A549 (cell line): Measurements from ENCODE around the gene UTS2B.

ENCODE experiments used
- FOSL2 ChIP-seq, 2 experiments: fragments of 450-650 bp in 1 of 2; fragments of >200 bp in 1 of 2; sonication (Bioruptor Twin) in 1 of 2; formaldehyde crosslinking; IDR thresholded peaks; 2 replicates each; pipeline versions ENCODE4 v1.5.0 to v1.6.1; 2016 to 2020; ENCODE audit warnings: mild to moderate bottlenecking in 1 of 2, moderate library complexity in 1 of 2
- JUNB ChIP-seq: fragments of >200 bp; sonication (Bioruptor Twin); formaldehyde crosslinking; IDR thresholded peaks from 2 replicates; pipeline ENCODE4 v1.6.1; 2016
- KDM1A ChIP-seq: fragments of 200-600 bp; sonication (generic); IDR thresholded peaks from 2 replicates; pipeline ENCODE4 v1.6.1; 2016; ENCODE audit warnings: low read depth, mild to moderate bottlenecking
- ZFP36 ChIP-seq: fragments of 450-650 bp; IDR thresholded peaks from 2 replicates; pipeline ENCODE4 v1.6.1; 2014; ENCODE audit warnings: borderline replicate concordance; ENCODE audit not compliant: partially characterized antibody
- TF ChIP-seq, protein P1 (sequence below): fragments of >200 bp; sonication (Bioruptor Twin); formaldehyde crosslinking; IDR thresholded peaks from 3 replicates; pipeline ENCODE4 v1.5.1; 2016
- TF ChIP-seq, protein P2 (sequence below): fragments of 250-450 bp; sonication (Bioruptor Pico); IDR thresholded peaks from 2 replicates; pipeline ENCODE4 v1.5.0; 2021; ENCODE audit warnings: mild to moderate bottlenecking, moderate library complexity, borderline replicate concordance

GRCh38 chr3:191262650-191263049 lies 67.7 kb downstream of the UTS2B start:
- TF ChIP-seq, protein P1, sequence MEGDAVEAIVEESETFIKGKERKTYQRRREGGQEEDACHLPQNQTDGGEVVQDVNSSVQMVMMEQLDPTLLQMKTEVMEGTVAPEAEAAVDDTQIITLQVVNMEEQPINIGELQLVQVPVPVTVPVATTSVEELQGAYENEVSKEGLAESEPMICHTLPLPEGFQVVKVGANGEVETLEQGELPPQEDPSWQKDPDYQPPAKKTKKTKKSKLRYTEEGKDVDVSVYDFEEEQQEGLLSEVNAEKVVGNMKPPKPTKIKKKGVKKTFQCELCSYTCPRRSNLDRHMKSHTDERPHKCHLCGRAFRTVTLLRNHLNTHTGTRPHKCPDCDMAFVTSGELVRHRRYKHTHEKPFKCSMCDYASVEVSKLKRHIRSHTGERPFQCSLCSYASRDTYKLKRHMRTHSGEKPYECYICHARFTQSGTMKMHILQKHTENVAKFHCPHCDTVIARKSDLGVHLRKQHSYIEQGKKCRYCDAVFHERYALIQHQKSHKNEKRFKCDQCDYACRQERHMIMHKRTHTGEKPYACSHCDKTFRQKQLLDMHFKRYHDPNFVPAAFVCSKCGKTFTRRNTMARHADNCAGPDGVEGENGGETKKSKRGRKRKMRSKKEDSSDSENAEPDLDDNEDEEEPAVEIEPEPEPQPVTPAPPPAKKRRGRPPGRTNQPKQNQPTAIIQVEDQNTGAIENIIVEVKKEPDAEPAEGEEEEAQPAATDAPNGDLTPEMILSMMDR, result no peak
- no peak for TF ChIP-seq JUNB
- no peak for TF ChIP-seq ZFP36
- TF ChIP-seq KDM1A, result no peak
- TF ChIP-seq, protein P2, sequence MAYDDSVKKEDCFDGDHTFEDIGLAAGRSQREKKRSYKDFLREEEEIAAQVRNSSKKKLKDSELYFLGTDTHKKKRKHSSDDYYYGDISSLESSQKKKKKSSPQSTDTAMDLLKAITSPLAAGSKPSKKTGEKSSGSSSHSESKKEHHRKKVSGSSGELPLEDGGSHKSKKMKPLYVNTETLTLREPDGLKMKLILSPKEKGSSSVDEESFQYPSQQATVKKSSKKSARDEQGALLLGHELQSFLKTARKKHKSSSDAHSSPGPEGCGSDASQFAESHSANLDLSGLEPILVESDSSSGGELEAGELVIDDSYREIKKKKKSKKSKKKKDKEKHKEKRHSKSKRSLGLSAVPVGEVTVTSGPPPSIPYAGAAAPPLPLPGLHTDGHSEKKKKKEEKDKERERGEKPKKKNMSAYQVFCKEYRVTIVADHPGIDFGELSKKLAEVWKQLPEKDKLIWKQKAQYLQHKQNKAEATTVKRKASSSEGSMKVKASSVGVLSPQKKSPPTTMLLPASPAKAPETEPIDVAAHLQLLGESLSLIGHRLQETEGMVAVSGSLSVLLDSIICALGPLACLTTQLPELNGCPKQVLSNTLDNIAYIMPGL (CRISPR knock-in tag), result no peak
- TF ChIP-seq FOSL2 (IDR thresholded peaks at IDR 0.05), result no peak
- TF ChIP-seq FOSL2 (CRISPR knock-in tag; IDR thresholded peaks at IDR 0.05), result no peak
